Measurements from ENCODE around the gene HBZ. TPM values are rescaled to one million over a fixed set of nuclear protein-coding genes. Genes with fewer than 3 reads are reported as not detected.
"Not testable (repeated sequence)": the region's sequence is repeated elsewhere in the genome, so short reads cannot be mapped to it uniquely, and the experiment has no call there.

The HBZ gene
- total RNA-seq, 1 donor from 2014 or later = not detected

DNA sequence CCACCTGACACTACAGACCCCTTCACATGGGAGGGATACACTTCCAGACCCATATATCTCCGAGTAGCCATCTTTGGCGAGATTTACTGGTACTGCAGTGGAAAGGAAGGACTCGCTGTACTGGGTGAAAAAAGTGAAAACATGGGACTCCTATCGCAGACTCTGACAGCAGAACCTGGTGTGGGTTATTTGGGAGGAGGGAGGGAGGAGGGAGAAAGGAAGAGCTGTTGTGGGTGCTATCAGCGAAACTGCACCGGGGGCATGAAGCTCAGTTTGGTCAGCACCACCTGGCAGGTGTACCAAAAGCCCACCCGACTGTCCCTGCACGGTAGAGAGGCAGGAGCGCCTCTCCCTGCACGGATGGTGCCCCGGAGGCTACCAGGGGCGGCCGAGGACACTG lies 32.8 kb downstream of the HBZ start:
- H3K4me1 Mint-ChIP-seq = peaks cover 2% of the 10 kb centered on the region
- no peak for DNase-seq
- intact Hi-C loops (cut with micrococcal nuclease) = no loop called here
- no peak overlapping the region for H3K4me3 Mint-ChIP-seq
- no peaks in the 10 kb centered on the region for H3K27me3 Mint-ChIP-seq
- no peak overlapping the region for H3K27ac Mint-ChIP-seq
- no peaks in the 10 kb centered on the region for H3K9me3 Mint-ChIP-seq
- H3K36me3 Mint-ChIP-seq (ENCODE audit: low read depth) = peaks cover 28% of the 10 kb centered on the region

DNA sequence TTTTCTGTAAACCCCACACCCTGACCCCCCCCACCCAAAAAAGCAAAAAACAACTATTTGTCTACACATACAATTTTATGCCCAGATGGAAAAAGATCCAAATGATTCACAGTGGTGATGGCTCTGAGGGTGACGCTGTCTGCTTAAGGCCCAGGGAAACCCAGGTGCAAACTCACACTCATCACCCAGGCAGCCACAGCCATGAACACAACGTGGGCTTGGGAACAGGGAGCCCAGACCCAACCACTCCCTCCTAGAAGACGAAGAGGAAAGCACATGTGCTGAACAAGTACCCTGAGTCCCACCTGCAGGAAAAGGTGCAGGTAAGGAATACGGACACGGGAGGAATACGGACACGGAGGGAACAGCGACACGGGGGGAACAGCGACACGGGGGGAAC lies 33.2 kb downstream of the HBZ start:
- intact Hi-C loops (cut with micrococcal nuclease) = no loop called here
- Mint-ChIP-seq H3K4me3 (no peak overlapping the region), H3K27me3 (no peaks in the 10 kb centered on the region), H3K36me3 (ENCODE audit: low read depth) (peaks cover 31% of the 10 kb centered on the region), H3K9me3 (no peaks in the 10 kb centered on the region), H3K4me1 (peaks cover 2% of the 10 kb centered on the region), H3K27ac (no peak overlapping the region)
- no peak for DNase-seq

DNA sequence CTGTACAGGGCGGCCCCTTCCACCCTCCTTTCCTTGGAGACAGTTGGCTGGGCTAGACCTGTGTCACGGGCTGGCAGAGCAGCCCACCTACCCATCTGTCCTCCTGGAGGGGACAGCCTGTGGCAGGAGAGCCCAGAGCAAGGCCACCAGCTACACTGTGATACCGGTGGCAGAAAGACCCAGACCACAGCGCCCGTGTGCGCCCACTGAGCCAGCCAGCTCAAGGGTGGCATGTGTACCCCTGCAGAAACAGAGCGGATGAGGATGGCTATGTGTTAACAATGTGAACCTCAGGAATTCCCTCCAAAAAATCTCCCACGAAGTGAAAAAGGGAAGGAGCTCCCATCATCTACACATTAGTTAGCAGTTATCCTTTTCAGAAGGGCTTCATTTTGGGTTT lies 34.9 kb downstream of the HBZ start:
- Mint-ChIP-seq H3K9me3 (no peaks in the 10 kb centered on the region), H3K36me3 (ENCODE audit: low read depth) (peaks cover 43% of the 10 kb centered on the region), H3K4me1 (peaks cover 2% of the 10 kb centered on the region), H3K4me3 (no peak overlapping the region), H3K27me3 (no peaks in the 10 kb centered on the region), H3K27ac (no peak overlapping the region)
- no peak for DNase-seq
- intact Hi-C loops (cut with micrococcal nuclease) = no loop called here

DNA sequence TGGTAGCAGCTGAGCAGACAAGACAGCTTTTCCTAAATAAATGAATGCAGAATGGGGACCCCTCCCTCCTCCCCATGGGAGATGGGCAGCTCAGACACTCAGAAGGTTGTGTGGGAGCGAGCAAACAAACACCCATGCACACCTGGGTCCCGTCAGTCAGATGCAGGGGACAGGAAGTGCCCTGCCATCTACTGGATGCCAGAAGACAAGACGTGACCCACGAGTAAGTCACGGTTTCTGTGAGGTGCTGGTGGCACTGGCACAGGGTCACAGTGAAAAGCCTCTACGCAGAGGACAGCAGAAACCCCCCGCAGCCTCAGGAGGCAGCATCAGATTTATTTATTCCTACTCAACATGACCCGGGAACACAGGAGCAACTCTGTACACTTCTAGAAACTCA lies 36.2 kb downstream of the HBZ start:
- DNase-seq = peak; percentile 73
- H3K27ac Mint-ChIP-seq = no peak overlapping the region
- no peaks in the 10 kb centered on the region for H3K9me3 Mint-ChIP-seq

DNA sequence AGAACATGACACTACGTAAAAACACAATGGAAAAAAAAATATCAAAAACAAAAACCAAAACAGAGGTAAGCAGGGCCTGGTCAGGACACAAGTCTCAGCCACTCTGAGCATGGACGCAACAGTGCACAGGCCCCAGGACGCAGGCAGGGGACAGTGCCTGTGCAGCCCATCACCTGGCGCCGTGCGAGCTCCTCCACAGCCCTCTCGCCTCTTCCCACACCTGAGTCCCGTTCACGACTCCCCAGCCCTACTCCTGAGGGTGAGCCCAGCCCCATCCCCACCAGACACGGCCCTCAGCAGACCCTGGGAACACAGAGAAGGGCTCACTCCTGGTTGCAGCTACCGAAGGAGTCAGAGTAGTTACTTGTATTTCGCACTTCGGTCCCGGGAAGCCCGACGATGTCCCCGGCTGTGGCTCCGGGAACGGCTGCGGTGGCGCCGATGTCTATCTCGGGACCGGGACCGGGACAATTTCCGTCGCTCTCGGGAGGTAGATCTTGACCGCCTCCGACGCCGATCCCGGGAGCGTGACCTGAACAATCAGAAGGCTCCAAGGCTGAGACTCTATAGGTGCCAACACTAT lies 37.3 kb downstream of the HBZ start:
- Mint-ChIP-seq H3K27me3 (no peaks in the 10 kb centered on the region), H3K27ac (no peak overlapping the region), H3K4me3 (no peak overlapping the region), H3K36me3 (ENCODE audit: low read depth) (peaks cover 48% of the 10 kb centered on the region), H3K9me3 (no peaks in the 10 kb centered on the region), H3K4me1 (peaks cover 2% of the 10 kb centered on the region)
- DNase-seq = no peak
- intact Hi-C loops (cut with micrococcal nuclease) = no loop called here

More for the DNA sequence above, 36.2 kb downstream of the HBZ start:
- H3K4me1 Mint-ChIP-seq = peaks cover 2% of the 10 kb centered on the region
- intact Hi-C loops (cut with micrococcal nuclease) = no loop called here
- no peak overlapping the region for H3K4me3 Mint-ChIP-seq
- H3K27me3 Mint-ChIP-seq = no peaks in the 10 kb centered on the region
- H3K36me3 Mint-ChIP-seq (ENCODE audit: low read depth) = peaks cover 46% of the 10 kb centered on the region

DNA sequence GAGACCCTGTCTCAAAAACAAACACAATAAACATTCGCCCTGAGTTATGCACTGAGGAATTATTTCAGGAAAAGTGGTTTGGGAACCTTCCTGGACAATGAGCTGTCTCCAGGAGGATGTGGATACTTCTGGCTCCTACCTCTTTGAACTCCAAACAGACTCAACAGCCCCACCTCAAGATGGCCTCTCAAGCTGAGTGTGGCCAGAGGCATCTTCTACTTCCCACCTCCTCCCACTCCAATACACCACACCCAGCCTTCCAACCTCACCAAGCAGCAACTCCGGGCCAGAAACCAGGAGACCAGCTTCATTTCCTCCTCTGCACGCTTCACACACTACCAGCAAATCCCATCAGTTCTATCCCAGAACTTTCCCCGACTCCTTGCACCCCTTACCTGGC lies 39.4 kb downstream of the HBZ start:
- Mint-ChIP-seq H3K36me3 (ENCODE audit: low read depth) (peaks cover 54% of the 10 kb centered on the region), H3K27ac (no peak overlapping the region)

DNA sequence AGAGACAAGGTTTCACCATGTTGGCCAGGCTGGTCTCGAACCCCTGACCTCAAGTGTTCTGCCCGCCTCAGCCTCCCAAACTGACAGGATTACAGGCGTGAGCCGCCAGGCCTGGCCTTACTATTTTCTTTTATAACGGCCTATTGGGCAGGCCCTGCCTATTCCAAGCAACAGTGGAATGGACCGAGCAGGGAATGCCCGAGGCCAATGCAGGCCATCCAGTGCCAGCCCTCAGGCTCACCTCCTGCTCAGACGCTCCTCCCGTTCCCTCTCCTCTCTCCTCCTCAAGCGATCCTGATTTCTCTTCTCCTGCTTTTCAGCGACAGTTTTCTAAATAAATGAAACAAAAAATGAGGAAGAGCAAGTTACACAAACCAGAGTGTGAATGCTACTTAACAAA lies 40.2 kb downstream of the HBZ start:
- no peaks in the 10 kb centered on the region for H3K9me3 Mint-ChIP-seq
- H3K36me3 Mint-ChIP-seq (ENCODE audit: low read depth) = peaks cover 54% of the 10 kb centered on the region
- no peak overlapping the region for H3K27ac Mint-ChIP-seq

More for the DNA sequence above, 39.4 kb downstream of the HBZ start:
- Mint-ChIP-seq H3K27me3 (no peaks in the 10 kb centered on the region), H3K4me1 (peaks cover 2% of the 10 kb centered on the region), H3K9me3 (no peaks in the 10 kb centered on the region), H3K4me3 (no peak overlapping the region)
- intact Hi-C loops (cut with micrococcal nuclease) = no loop called here
- no peak for DNase-seq

DNA sequence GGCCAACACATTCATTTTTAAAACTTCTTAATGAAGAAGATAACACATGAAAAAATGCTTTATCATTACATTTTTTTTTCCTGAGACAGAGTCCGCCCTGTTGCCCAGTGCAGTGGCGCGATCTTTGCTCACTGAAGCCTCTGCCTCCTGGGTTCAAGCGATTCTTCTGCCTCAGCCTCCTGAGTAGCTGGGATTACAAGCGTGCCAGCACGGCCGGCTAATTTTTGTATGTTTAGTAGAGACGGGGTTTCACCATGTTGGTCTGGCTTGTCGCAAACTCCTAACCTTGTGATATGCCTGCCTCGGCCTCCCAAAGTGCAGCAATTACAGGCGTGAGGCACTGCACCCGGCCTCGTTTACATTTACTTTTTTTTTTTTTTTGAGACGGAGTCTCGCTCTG lies 41.0 kb downstream of the HBZ start:
- intact Hi-C loops (cut with micrococcal nuclease) = no loop called here
- peaks cover 60% of the 10 kb centered on the region for H3K36me3 Mint-ChIP-seq (ENCODE audit: low read depth)
- H3K4me3 Mint-ChIP-seq = no peak overlapping the region
- no peaks in the 10 kb centered on the region for H3K27me3 Mint-ChIP-seq
- DNase-seq = no peak
- peaks cover 2% of the 10 kb centered on the region for H3K4me1 Mint-ChIP-seq
- no peaks in the 10 kb centered on the region for H3K9me3 Mint-ChIP-seq
- H3K27ac Mint-ChIP-seq = no peak overlapping the region

More for the DNA sequence above, 40.2 kb downstream of the HBZ start:
- peaks cover 2% of the 10 kb centered on the region for H3K4me1 Mint-ChIP-seq
- intact Hi-C loops (cut with micrococcal nuclease) = no loop called here
- no peaks in the 10 kb centered on the region for H3K27me3 Mint-ChIP-seq
- DNase-seq = no peak
- H3K4me3 Mint-ChIP-seq = no peak overlapping the region

DNA sequence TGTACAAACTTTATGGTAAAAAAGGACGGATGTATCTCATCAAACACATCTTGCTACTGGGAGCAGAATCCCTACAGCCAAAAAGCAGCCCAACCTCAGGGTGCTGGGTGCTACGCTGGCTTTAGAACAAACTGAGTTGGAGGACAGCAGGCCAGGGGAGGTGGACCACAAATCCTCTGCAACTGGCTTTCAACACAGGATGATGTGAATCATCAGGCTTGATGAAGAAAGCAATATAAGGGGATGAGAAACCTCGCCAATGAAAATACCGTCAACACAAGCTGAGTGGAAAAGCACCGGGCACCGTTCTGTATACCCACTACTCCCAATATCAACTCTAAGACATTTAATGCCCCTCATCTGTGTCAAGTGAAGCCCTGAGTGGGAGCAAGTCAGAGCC lies 42.1 kb downstream of the HBZ start:
- peaks cover 54% of the 10 kb centered on the region for H3K36me3 Mint-ChIP-seq (ENCODE audit: low read depth)
- intact Hi-C loops (cut with micrococcal nuclease) = no loop called here
- H3K27ac Mint-ChIP-seq = no peak overlapping the region
- no peak for DNase-seq
- no peak overlapping the region for H3K4me3 Mint-ChIP-seq
- no peaks in the 10 kb centered on the region for H3K9me3 Mint-ChIP-seq
- H3K4me1 Mint-ChIP-seq = no peaks in the 10 kb centered on the region
- H3K27me3 Mint-ChIP-seq = no peaks in the 10 kb centered on the region

DNA sequence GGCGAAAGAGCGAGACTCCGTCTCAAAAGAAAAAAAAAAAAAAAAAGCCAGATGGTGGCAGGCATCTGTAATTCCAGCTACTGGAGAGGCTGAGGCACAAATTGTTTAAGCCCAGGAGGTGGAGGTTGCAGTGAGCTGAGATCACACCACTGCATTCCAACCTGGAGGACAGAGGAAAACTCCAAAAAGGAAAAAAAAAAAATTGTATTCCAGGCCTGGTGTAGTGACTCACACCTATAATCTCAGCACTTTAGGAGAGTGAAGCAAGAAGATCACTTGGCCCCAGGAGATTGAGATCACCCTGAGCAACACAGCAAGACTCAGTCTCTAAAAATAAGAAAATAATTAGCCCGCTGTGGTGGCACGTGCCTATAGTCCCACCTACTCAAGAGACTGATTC lies 47.9 kb downstream of the HBZ start:
- H3K4me3 Mint-ChIP-seq = no peak overlapping the region
- peaks cover 59% of the 10 kb centered on the region for H3K36me3 Mint-ChIP-seq (ENCODE audit: low read depth)
- no peaks in the 10 kb centered on the region for H3K27me3 Mint-ChIP-seq
- H3K9me3 Mint-ChIP-seq = no peaks in the 10 kb centered on the region
- no peaks in the 10 kb centered on the region for H3K4me1 Mint-ChIP-seq
- no peak for DNase-seq
- no peak overlapping the region for H3K27ac Mint-ChIP-seq
- intact Hi-C loops (cut with micrococcal nuclease) = no loop called here

DNA sequence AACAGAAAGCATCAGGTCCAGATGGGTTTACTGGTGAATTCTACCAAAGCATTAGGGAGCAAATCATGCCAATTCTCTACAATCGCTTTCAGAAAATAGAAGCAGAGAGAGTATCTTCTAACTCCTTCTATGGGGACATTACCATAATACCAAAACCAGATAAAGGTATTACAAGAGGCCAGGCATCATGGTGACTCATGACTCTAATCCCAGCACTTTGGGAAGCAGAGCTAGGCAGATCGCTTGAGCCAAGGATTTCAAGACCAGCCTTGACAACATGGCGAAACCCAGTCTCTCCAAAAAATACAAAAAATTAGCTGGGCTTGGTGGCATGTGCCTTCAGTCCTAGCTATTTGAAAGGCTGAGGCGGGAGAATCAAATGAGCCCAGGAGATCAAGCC lies 50.8 kb downstream of the HBZ start:
- H3K27me3 Mint-ChIP-seq = no peaks in the 10 kb centered on the region
- H3K27ac Mint-ChIP-seq = no peak overlapping the region
- no peak overlapping the region for H3K4me3 Mint-ChIP-seq
- peaks cover 7% of the 10 kb centered on the region for H3K4me1 Mint-ChIP-seq
- H3K36me3 Mint-ChIP-seq (ENCODE audit: low read depth) = peaks cover 60% of the 10 kb centered on the region
- DNase-seq = no peak
- intact Hi-C loops (cut with micrococcal nuclease) = no loop called here
- H3K9me3 Mint-ChIP-seq = no peaks in the 10 kb centered on the region

DNA sequence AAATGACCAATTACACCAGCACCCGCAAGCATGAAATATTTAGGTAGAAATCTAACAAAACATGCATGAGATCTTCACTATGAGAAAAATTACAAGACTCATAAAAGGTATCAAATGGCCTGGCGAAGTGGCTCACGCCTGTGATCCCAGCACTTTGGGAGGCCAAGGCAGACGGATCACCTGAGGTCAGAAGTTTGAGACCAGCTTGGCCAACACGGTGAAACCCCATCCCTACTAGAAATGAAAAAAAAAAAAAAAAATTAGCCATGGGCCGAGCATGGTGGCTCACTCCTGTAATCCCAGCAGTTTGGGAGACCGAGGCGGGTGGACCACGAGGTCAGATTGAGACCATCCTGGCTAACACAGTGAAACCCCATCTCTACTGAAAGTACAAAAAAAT lies 51.6 kb downstream of the HBZ start:
- H3K9me3 Mint-ChIP-seq; H3K27me3 Mint-ChIP-seq; intact Hi-C loops (cut with micrococcal nuclease); H3K4me3 Mint-ChIP-seq; DNase-seq; H3K4me1 Mint-ChIP-seq; H3K27ac Mint-ChIP-seq: not testable (repeated sequence)
- peaks cover 59% of the 10 kb centered on the region for H3K36me3 Mint-ChIP-seq (ENCODE audit: low read depth)

Other genes starting within 250 kb of the HBZ start
- gene POLR3K, start 99.0 kb upstream of the HBZ start, total RNA-seq = 88.9 and 89.8 TPM in 2 replicates
- gene SNRNP25, start 98.8 kb upstream of the HBZ start, total RNA-seq = 97.7 and 99.9 TPM in 2 replicates
- 0.26 and 0.76 TPM in 2 replicates for gene RHBDF1, start 80.0 kb upstream of the HBZ start, total RNA-seq
- gene MPG, start 74.4 kb upstream of the HBZ start, total RNA-seq = 68.4 and 72.6 TPM in 2 replicates
- 52.9 and 53.8 TPM in 2 replicates for gene NPRL3, start 14.0 kb upstream of the HBZ start, total RNA-seq
- not detected in 2 replicates for gene HBM, start 13.3 kb downstream of the HBZ start, total RNA-seq
- gene HBA2, start 20.2 kb downstream of the HBZ start, total RNA-seq = 0.33 TPM in 1 of 2 replicates, not detected in the other
- not detected in 2 replicates for gene HBA1, start 24.0 kb downstream of the HBZ start, total RNA-seq
- gene HBQ1, start 27.8 kb downstream of the HBZ start, total RNA-seq = 0.69 and 1.6 TPM in 2 replicates
- gene LUC7L, start 76.8 kb downstream of the HBZ start, total RNA-seq = 82.3 and 87.9 TPM in 2 replicates
- gene FAM234A, start 82.2 kb downstream of the HBZ start, total RNA-seq = 17.3 and 18.6 TPM in 2 replicates
- 0.14 TPM in 1 of 2 replicates, not detected in the other for gene RGS11, start 123.3 kb downstream of the HBZ start, total RNA-seq
- not detected in 2 replicates for gene ARHGDIG, start 127.9 kb downstream of the HBZ start, total RNA-seq
- gene PDIA2, start 130.5 kb downstream of the HBZ start, total RNA-seq = not detected in 2 replicates
- 26.7 and 27.9 TPM in 2 replicates for gene AXIN1, start 200.1 kb downstream of the HBZ start, total RNA-seq
- 106 and 109 TPM in 2 replicates for gene MRPL28, start 217.9 kb downstream of the HBZ start, total RNA-seq
- 34.1 and 37.8 TPM in 2 replicates for gene PGAP6, start 229.3 kb downstream of the HBZ start, total RNA-seq
- 64.3 and 64.8 TPM in 2 replicates for gene NME4, start 244.6 kb downstream of the HBZ start, total RNA-seq
- gene DECR2, start 249.2 kb downstream of the HBZ start, total RNA-seq = 17.6 and 18.5 TPM in 2 replicates